SW 1271 (cell line): ENCODE data around the gene GJA9.
"Not testable (repeated sequence)": the region's sequence is repeated elsewhere in the genome, so short reads cannot be mapped to it uniquely, and the experiment has no call there.

Experiments
- DNase-seq, 2 experiments: peaks; one replicate each; lab custom pipeline; 2025; lab: John Stamatoyannopoulos, UW

GJA9 gene

DNA sequence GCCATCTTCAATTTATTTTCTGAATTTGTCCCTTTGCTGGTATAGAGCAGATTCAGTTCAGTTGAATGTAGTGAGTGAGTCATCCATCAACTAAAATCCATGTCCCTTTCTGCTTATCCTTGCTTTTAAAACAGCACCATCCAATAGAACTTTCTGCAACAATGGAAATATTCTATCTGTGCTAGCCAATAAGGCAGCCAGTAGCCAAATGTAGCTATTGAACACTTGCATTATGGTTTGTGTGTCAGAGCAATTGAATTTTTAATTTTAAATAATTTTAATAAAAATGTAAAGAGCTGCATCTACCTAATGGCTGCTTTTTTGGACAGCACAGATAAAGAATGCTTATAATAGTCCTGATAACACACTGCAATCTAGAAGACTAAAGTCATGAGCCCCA lies at the start of gene GJA9:
Gene GJA9, minus strand, starts transcription at position 101 of the 400 bp plus-strand sequence. CDS start 5,489 bp downstream, outside the sequence.
- no peak for DNase-seq

DNA sequence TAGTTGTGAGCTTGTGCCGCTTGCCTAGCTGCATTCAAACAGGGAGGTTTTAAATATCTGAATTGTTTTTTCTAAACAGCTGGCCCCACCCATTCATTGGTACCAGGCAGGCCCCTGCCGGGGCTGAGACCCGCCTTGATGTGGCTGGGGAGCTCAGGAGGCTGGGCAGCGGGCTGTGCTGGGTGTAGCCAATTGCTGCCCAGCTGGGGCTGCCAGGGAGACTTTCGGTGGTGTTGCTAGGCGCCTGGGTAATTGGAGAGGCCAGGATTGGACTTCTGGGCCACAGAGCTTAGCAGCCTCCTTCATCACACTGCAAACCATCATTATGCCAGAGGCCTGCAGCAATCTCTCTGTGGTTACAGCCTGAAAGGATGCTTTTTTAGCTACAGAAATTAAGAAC lies 48.1 kb upstream of the GJA9 start:
- DNase-seq, result no peak

DNA sequence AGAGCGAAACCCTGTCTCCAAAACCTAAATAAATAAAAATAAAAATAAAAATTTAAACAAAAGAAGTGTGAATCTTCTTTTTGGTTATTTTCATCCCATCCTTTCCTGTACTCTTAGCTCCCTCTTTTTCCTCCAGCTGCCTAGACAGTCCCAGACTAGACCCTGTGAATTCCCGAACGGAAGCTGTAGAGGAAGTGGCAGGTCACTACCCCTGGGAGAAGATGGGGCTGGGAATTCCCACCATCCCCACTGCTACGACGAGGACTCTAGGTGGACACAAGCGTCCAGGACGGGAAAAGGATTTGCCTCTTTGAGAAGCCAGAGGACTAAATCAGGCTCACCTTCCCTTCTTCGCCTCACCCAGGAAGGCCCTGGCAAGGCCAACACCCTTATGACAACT lies 47.7 kb upstream of the GJA9 start:
- DNase-seq, result no peak

DNA sequence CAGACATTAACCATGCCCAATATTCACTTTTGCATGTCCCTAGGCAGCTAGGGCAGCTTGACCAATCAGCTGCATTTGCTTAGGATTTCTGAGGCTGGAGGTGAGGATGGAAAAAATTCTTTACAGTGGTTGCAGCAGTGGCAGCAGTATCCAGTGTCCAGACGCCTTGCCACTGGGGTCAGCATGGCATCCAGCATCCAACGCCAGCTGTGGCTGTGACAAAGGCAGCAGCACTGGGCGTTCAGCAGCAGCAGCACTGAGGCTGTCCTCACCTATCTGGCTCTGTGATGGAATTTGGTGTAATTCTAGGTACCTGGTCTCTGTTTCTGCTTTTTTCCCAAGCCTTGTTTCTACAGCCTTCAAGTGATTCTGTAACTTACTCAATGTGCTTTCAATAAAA lies 44.7 kb upstream of the GJA9 start:
- no peak for DNase-seq

DNA sequence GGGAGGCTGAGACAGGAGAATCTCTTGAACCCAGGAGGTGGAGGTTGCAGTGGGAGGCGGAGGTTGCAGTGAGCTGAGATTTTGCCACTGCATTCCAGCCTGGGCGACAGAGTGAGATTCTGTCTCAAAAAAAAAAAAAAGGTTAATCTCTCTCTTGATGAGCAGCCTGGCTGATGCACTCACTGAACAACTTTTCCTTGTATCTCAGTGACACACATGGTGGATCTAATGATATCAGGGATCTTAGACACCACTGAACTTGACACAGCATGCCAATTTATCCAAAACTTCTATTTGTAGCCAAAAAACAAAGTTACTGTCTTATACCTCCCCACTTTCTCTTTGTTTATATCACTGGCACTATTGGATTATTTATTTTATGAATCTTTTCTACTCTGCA lies 44.0 kb upstream of the GJA9 start:
- DNase-seq, result no peak

DNA sequence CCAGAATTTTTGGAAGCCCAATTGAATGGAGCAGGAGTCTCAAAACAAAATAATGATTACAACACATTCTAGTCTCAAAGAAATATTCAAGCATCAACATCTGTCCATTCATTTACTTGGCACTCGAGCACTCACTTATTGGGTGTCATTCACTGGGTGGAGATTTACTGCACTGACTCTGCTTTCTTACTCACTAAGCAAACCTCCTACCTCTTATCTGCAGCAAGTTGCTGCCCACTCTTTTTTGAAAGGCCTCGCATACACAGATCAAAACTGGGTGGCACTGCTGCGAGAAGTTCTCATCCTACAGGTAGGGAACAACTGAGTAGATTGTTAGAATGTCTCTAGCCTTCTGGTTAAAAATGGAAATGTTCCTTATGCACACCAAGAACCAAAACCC lies 42.2 kb upstream of the GJA9 start:
- no peak for DNase-seq

DNA sequence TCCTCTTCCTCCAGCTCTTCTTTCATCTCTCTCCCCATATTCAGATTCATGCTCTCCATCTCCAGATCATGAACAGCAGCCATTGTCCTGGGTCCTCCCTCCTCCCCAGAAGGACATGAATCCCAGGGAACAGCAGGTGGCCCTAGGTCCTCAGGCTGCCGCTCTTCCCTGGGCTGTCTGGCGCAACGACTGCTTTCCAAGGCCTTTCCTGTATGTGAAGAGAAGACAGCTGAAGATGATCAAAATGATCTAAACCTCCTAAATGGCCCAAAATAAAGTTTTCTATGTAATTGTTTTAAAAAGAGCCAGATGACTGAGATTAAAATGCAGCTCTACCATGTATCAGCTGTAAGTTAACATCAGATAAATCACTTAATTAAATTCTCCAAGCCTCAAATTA lies 37.7 kb upstream of the GJA9 start:
- DNase-seq, result no peak

DNA sequence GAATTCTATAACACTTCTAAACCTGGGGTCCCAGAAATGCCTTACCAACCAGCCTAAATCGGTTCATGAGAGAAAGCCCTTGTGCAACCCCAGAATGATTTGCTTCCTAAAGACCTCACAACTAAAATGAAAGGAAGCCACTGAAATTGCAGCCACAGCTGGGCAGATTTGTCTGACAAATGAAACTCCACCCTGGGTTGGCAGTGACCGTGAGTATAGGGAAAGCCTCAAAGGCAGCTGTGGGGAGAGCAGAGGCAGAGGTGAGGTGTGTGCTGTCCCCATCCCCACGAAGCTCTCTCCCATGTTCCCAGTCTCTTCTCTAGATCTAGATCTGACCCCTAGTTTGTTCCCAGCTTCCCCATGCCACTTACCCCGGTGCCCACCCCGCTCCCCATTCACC lies 37.2 kb upstream of the GJA9 start:
- no peak for DNase-seq

DNA sequence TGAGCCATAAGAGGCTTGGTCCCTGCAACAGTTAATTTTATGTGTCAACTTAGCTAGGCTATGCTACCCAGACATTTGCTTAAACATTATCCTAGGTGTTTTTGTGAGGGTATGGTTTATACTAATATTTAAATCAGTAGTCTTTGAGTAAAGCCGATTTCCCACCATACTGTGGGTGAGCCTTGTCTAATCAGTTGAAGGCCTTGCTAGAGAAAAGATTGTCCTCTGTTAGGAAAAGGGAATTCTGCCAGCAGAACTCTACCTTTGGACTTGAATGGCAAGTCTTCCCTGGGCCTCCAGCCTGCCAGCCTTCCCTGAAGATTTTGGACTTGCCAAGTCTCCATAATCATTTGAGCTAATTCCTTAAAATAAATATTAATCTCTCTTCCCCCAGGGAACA lies 36.4 kb upstream of the GJA9 start:
- no peak for DNase-seq

DNA sequence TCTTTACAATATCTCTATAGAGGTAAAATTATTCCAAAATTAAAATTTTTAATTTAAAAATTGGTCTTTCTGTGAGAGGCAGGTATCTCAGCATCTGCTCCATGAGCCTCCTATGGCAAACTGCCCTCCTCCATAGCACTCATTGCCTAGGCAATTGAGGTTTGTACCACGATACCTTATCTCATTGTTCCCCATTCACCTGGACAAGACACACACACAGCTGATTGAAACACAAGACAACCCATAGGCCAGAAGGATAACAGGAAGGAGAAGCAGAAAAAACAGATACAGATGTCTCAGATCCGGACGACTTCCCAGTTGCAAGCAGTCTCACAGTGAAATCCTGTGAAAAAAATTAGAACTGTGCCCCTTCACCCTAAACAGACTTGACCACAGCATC lies 36.0 kb upstream of the GJA9 start:
- DNase-seq, result no peak

DNA sequence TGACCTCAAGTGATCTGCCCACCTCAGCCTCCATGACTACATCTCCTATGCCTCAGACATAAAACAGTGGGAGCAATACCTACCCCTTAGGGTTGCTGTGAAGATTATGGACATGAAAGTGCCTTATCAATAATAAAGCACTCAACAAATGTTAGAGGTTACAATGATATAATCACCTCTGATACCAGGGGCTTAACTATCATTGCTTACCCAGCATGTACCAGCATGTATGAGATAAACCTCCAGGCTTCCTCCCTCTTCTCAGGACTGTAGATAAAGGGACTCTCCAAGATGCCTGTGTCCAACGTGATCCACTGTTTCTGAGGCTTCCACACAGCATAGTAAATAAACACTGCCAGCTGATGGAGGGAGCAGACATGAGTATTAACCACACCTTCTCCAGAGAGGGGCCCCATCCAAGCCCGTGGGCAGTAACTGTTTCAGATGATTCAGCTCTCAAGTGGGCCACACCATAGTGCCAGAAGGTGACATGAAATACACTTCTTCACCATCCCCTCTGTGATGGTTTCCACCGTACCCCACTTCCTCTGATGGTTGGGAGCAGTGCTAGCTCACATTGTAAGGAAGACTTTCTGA lies 34.1 kb upstream of the GJA9 start:
- DNase-seq, result no peak

DNA sequence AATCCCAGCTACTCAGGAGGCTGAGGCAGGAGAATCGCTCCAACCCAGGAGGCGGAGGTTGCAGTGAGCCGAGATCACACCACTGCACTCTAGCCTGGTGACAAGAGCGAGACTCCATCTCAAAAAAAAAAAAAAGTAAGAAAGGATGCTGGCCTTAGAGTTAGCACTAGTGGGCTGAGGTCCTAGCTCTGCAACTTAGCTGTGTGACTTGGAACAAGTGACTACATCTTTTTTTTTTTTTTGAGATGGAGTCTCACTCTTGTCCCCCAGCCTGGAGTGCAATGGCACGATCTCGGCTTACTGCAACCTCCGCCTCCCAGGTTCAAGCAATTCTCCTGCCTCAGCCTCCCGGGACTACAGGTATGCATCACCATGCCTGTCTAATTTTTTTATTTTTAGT lies 33.5 kb upstream of the GJA9 start:
- not testable (repeated sequence) for DNase-seq

DNA sequence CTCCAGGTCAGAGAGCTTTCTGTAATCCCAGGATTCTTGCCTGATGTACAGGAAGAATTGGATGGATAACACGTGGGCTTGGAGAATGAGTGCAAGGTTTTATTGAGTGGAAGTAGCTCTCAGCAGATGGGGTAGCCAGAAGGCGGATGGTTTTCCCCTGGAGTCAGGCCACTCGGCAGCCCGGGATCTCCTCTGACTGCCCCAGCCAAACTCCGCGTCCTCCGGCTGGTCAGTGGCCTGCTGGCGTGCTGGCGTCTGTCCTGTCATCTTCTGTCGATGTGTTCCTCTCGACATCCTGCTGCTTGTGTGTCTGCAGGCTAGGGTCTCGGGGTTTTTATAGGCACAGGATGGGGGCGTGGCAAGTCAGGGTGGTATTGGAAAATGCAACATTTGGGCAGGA lies 27.4 kb upstream of the GJA9 start:
- no peak for DNase-seq

DNA sequence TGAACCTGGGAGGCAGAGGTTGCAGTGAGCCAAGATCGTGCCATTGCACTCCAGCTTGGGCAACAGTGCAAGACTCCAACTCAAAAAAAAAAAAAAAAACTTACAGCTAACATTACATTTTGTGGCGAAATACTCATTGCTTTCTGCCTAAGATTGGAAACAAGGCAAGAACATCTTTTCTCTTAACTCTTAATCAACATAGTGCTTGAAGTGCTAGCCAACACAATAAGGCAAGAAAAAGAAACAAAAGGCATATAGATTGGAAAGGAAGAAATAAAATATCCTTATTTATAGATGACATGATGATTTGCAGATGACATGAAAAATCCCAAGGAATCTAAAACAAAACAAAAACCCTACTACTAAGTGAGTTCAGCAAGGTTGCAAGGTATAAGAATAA lies 24.6 kb upstream of the GJA9 start:
- DNase-seq, result no peak

DNA sequence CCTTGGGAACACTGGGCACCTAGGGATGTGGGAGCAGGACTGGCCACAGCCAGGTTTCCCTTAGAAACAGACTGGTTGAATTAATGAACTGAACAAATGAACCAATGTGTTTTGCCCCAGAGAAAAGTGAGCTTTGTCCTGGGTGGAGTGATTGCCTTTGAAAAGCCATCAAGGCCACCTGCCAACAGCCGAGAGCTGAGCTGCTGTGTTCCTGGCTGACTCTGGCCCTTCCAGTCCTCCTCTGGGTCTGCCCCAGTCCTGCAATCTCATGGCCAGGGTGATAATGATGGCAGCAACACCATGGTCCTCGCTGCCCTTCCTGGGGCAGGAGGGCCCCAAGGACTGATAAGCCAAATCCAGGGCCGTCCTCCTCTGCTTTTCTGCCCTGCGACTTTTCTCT lies 18.2 kb upstream of the GJA9 start:
- no peak for DNase-seq

DNA sequence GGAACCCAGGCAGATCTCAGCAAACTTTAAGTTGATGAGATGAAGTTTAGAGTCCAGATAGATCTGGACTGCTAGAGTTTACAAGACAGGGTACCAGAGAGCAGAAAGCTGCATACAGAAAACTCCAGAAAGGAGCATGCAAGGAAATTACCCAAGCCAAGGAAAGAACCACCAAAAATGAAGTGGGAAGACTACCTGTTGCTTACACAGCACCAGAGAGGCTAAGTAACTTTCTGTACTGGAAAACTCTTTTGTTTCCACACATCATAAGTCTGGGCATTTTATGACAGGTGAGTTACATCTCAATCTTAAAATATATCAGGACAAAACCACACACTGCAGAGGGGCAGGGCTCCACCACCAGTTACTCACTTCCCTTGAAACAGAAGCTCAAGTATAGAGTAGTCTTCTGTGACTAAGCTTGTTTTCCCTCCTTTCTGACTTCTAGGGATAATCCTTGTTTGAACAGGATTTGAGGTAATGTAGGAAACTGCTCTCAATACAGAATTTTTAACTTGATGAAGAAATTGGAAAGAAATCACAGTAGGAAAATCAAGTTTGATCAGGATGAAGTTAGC lies 17.4 kb upstream of the GJA9 start:
- no peak for DNase-seq

DNA sequence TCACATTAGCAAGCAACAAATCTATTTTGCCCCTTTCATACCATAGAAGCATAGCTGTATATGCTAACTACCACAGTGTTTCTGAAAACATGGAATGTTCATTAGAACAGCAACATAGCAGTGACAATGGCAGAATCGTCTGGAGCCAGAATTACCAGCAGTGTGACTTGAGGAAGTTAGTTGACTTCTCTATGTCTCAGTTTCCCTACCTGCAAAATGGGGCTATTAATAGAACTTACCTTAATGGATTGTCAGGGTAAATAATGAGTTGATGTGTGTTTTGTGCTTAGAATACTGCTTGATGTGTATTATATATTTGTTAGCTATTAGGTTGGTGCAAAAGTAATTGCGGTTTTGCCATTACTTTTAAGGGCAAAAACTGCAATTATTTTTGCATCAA lies 14.8 kb upstream of the GJA9 start:
- DNase-seq, result no peak

DNA sequence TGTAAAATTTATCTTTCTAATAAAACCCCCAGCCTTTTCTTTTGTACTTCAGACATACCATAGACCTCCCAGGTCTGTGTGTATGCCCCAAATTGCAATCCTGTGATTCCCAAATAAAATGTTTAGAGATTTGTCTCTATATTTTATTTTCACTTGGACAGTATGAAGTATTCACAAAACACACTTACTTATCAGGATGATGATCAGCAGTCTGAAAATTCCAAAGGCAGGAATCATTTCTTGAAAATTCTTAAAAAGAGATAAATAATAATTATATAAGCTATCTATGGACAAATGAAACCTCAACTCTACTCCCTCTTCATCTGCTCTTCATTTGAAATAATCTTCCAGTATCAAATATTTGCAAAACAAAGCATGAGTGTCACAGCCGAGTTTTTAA lies 11.6 kb upstream of the GJA9 start:
- DNase-seq, result no peak

DNA sequence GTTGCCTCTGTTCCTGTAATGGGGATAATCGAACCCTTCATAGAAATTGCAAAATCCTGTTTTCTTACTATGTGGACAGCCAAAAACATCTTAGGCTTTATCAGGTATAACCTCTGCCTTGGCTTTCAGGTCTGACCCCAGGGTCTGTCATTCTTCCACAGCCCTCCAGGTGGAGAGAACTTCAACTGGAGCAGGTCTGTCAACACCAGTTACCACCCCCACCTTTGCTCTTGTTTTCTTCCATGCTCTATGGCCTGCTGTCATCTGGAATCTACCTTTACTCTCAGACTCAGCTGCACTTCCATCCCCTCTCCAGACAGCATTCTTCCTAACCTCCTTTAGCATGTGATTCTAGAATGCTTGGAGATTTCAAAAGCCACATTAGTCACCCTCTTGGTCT lies 10.4 kb upstream of the GJA9 start:
- DNase-seq, result no peak

DNA sequence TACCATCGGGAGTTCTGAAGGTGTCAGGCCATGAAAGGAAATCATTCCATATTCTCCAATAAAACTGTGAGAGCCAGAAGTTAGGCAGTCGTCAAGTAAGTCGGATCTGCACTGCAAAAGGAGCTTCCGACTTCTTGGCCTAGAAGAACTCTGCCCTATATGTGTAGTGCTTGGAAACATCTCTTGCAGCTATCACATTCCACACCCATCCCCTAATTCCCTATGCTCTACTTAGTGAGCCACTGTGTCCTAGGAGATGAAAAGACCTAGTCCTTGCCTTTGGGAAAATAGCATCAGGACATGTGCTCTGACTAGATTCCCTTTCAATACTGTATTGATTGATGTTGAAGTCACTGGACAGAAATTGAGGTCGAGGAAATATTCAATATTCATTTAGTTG lies 8.2 kb upstream of the GJA9 start:
- no peak for DNase-seq

DNA sequence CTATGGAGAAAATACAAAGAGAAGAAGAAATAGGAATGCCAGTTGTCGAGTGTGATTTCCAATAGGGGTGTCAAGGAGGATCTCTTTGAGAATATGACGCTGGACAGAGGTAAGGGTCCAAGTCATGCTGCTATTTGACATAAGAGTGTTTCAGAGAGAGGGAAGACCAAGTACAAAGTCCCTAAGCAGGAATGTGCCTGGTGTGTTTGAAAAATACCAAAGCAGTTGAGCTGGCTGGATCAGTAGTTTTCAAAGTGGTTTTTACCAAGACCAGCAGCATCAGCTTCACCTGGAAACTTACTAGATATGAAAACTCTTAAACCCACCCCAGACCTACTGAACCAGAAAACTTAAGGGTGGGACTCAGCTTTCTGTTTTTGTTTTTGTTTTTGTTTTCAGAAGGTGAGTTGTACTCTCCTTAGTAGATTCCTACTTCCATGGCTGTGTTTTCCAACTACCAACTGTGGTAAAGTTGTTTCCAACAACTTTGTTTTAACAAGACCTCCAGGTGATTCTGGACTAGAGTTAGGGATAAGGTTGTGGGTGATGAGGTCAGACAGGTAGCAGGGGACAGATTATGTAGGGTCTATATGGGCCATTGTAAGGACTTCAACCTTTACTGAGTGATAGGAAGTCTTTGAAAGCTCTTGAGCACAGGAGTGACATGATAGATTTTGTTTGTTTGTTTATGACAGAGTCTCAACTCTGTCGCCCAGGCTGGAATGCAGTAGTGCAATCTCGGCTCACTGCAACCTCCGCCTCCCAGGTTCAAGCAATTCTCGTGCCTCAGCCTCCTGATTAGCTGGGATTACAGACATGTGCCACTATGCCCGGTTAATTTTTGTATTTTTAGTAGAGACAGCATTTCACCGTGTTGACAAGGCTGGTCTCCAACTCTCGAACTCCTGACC lies 7.3 kb upstream of the GJA9 start:
- no peak for DNase-seq

DNA sequence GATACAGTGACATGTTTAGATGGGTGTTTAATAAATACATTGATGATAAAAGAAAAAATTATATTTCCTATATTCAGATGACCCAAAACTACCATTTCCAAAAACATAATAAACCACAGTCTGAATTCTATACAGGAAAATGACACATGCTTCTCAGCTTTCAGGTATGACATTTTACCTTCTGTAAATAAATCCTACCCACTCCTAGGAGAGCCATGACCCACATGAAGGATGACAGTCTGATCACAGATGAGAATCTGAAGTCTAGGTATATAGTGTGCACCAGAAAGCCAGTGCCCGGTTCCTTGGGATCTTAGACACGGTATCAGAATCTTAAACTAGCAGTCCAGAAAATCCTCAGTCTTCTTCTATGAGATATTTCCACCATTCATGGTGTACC lies 3.7 kb upstream of the GJA9 start:
- no peak for DNase-seq

DNA sequence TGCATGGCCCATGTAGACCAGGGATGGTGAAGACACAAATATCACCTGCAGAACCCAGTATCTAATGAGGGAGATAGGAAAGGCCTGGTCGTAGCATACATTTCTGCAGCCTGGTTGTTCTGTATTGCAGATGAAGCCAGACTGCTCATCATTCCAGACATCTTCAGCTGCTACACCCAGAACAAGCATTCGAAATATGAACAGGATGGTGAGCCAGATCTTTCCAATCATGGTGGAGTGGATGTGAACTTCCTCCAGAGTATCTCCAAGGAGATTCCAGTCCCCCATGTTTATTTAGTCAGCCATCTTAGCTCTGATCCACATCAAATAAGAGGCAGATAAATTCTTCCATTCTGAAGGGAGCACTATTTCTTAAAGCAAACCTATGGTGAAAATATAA lies 5.6 kb downstream of the GJA9 start:
- DNase-seq, result no peak
